Non-pigmented ciliary epithelial cell (primary cell): ENCODE data around the gene PKN1.

ENCODE experiments used
- DNase-seq: peaks from one replicate; pipeline ENCODE4 v3.0.0-alpha.2; 2010; ENCODE audit warnings: low read depth

Gene PKN1

DNA sequence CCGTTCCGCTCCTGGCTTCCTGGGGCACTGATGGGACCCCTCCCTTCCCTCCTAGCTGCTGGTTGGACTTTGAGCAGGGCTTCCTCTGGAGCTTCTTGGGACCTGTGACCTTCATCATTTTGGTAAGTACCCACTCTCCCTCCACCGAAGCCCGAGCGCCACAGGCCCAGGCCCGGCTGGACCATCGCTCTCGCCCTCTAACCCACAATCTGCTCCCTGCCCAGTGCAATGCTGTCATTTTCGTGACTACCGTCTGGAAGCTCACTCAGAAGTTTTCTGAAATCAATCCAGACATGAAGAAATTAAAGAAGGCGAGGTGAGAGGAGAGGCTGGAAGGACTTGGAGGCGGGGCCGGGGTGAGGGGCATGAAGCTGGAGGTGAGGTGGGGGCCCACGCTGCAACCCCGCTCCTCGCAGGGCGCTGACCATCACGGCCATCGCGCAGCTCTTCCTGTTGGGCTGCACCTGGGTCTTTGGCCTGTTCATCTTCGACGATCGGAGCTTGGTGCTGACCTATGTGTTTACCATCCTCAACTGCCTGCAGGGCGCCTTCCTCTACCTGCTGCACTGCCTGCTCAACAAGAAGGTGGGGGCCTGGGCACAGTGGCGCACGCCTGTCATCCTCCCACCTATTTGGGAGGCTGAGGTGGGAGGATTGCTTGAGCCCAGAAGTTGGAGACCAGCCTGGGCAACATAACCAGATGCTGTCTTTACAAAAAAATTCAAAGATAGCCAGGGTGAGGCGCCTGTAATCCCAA lies 26.3 kb upstream of the PKN1 start:
- DNase-seq, result no peak

DNA sequence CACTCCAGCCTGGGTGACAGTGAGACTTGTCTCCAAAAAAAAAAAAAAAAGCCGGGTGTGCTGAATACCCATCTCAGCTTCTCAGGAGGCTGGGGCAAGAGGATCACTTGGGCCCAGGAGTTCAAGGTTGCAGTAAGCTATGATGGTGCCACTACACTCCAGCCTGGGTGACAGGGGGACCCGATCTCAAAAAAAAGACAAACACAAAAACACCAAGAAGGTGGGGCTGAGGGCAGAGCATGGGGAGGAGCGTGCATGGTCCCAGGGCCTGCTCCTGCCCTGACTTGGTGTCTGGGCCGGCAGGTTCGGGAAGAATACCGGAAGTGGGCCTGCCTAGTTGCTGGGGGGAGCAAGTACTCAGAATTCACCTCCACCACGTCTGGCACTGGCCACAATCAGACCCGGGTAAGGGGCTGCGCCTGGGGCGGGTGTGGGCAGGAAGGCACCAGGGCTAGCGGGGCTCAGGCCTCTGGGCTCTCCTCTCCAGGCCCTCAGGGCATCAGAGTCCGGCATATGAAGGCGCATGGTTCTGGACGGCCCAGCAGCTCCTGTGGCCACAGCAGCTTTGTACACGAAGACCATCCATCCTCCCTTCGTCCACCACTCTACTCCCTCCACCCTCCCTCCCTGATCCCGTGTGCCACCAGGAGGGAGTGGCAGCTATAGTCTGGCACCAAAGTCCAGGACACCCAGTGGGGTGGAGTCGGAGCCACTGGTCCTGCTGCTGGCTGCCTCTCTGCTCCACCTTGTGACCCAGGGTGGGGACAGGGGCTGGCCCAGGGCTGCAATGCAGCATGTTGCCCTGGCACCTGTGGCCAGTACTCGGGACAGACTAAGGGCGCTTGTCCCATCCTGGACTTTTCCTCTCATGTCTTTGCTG lies 25.3 kb upstream of the PKN1 start:
- no peak for DNase-seq

DNA sequence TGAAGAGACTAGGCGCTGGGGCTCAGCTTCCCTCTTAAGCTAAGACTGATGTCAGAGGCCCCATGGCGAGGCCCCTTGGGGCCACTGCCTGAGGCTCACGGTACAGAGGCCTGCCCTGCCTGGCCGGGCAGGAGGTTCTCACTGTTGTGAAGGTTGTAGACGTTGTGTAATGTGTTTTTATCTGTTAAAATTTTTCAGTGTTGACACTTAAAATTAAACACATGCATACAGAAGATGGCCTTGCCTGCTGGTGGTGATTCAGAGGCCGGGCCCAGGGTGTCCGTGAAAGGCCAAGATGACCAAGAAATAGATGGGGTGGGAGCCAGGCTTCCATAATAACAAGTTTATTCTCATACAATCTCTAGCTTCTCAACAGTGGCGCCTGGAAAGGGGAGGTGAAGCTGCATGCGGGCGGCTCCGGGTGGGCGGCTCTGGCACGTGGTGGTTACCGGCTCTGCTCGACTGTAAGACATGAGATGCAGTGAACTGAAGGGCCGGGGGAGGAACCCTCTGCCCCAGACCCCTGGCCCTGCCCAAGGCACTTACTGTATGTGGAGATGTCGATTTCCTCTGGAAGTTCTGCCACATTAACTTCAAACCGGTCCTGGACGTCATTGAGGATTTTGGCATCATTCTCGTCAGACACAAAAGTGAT lies 24.5 kb upstream of the PKN1 start:
- DNase-seq, result no peak

DNA sequence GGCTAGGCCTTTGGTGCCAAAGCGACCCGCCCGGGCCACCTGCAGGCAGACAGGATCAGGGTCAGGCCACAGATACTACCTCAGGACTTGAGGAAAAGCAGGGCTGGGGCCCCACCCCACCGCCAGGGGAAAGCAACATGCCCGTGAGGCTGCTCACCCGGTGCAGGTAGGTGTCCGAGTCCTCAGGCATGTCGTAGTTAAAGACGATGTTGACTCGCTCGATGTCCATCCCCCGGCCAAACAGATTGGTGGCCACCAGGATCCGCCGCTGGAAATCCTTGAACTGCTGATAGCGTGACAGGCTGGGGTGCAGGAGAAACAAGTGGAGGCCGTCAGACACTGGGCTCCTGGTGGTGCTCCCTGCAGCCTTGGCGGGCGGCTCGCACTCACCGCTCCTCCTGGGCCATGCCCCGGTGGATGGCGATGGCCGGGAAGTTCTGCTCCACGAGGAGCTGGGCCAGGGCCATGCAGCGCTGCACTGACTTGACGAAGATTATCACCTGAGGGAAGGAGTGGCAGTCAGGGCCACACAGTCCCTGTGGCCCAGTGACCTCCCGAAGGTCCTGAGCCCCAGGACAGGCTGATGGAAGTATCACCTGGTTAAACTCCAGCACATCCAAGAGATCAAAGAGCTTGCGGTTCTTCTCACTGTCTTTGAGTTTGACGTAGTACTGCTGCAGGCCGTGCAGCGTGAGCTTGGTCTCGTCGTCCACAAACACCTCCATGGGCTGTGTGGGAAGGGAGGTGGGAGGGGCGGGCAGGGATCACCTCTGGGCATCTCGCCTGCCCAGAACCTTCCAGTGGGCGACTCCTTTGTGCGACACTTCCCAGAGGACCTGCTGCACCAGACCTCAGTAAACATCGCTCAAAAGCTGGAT lies 23.7 kb upstream of the PKN1 start:
- DNase-seq, result no peak

DNA sequence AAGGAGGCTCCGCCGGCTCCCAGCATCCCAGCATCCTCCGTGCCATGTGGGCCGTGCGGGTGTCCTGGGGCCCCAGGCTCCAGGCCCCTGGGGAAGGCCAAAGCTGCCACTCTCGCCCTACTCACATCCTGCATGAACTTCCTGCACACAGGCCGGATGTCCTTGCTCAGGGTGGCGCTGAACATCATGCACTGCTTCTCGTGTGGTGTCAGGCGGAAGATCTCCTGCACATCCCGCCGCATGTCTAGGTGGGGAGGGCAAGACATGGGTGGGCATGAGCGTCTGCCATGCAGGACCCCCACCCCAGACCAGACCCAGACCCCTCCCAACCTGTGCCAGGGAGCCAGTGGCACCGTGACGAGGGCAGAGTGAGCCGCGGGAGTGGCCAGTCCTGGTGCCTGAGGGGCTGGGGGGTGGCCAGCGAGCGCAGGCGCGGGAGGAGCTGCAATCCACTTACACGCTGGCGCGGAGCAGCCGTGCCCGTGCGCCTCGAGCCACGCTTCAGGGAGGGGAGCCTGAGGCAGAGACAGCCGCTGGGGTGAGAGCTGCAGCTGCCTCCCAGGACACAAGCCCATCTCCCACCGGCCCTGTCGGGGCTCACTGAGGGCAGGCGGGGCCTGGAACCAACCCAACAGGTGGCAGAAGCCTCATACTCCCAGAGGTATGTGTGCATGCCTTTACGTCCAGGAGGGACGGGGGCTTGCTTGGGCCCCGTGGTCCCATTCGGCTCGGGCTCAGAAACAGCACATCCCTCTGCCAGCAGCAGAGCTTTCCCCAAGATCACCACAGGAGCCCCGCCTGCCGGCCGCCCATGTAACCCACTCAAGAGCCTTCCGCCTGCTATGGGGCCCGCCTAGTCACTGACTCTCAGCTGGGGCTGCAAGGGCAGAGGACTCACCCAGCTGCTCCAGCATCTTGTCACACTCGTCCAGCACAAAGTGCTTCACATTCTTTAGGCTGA lies 22.7 kb upstream of the PKN1 start:
- no peak for DNase-seq

DNA sequence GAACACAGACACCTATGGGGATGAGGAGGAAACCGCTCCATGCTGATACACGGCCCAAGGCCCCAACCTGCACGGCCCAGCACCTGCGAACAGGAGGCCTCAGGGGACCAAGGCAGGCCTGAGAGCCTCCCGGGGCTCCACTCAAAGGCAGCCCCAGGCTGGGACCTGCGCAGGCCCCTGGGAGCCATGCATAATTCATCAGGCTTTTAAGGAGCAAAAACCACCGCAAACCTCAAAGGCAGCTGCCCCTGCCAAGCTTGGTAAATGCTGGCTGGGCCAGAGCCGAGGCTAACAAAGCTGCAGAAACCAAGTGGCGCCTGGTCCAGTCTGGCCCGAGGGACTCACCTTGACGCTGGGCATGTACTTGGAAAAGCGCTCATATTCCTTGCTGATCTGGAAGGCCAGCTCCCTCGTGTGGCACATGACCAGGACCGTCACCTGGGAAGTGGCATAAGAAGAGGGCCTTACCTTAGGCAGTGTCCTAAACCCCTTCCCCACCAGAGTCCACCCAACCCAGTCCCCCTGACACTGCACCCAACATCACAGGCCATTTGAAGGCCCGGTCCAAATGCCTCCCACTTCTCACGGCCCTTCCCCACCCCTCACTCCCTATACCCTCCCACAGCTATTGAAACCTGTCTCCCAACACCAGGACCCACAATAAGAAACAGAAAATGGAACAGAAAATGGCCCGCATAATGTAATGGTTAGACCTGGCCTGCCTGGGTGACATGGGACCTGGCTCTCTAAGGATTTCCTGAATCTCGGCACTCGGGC lies 21.8 kb upstream of the PKN1 start:
- DNase-seq, result no peak

DNA sequence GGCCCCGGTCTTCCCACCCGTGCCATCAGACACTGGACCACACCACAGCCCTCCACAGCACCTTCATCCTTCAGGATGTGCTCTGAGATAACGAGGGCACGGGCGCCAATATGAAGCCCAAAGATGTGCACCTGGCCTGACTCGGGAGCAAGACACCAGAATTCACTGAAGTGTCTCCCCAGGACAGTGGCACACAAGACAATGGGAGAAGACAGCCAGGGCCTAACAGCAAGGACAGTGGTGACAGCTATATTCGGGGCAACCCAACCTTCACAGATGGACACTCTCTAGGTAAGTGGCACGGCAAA lies 21.2 kb upstream of the PKN1 start:
- DNase-seq, result no peak

DNA sequence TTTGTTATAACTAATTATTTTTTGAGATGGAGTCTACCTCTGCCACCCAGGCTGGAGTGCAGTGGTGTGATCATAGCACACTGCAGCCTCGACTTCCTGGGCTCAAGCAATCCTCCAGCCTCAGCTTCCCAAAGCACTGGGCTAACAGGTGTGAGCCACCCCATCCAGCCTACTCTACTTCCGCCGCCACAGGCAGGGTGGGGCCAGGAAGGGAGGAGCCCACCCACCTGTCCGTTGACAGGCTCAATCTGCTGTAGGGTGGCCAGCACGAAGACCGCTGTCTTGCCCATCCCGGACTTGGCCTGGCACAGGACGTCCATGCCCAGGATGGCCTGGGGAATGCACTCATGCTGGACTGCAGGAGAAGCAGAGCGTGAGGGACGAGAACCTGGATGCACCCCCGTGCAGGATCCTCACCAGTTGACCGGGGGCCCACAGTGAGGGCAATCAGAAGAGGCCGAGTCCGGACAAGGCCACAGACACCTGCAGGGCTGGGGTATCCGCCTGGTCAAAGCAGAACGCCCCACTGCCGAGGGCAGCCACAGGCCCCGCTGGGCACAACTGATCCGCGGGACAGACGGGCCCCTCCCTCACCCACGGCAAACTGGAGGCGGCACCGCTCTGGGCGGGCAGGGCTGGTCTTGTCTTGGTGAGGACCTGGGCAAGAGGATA lies 20.6 kb upstream of the PKN1 start:
- no peak for DNase-seq

DNA sequence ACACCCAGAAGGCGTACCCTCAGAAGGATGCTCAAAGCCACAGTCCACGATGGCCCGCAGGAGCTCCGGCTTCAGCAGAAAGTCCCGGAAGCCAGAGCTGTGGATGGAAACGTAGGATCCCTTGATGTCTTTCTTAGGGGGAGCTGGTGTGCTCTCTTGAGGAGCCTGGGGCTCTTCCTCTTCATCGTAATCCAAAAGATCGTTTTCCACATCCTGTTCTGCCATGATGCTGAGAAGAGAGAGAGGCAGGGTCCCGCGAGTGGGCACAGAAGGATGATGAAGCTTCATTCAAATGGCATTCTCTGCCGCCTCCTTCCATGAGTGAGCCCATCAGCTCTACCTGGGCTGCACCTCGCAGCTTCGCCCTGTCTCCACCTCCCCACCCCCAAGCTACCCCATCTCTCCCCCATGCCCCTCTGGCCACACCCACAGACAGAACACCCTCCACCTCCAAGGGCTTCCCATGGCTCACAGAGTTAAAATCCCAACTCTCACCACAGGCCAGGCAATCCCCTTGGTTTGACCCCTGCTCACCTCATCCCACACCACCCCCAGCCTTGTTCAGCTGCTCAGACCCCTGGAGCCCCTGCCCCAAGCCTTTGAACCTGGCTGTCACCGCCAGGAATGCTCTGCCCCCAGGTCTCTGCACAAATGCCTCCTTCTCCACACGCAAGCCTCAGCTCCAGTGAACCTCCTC lies 20.0 kb upstream of the PKN1 start:
- no peak for DNase-seq

DNA sequence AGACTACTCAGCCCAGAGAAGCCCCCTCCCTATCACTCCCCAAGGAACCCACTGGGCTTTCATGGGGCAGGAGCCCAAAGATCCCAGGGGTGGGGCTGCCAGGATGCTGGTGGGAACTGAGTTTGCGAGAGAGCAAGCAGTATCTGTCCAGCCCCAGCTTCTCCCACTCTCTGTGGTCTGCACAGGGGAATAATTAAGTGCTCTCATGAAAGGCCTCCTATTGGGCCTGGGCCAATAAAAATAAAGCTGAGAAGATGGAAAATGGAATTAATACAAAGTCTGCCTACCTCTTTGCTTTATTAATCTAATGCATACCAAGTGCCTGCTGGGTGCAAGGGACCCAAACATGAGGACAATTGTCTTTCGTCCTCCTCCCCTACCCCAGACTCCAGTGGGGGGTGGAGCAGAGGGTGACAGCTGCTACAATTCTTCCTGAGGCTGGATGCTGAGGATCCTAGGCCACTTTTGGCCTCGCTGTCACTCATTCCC lies 19.4 kb upstream of the PKN1 start:
- DNase-seq, result no peak

DNA sequence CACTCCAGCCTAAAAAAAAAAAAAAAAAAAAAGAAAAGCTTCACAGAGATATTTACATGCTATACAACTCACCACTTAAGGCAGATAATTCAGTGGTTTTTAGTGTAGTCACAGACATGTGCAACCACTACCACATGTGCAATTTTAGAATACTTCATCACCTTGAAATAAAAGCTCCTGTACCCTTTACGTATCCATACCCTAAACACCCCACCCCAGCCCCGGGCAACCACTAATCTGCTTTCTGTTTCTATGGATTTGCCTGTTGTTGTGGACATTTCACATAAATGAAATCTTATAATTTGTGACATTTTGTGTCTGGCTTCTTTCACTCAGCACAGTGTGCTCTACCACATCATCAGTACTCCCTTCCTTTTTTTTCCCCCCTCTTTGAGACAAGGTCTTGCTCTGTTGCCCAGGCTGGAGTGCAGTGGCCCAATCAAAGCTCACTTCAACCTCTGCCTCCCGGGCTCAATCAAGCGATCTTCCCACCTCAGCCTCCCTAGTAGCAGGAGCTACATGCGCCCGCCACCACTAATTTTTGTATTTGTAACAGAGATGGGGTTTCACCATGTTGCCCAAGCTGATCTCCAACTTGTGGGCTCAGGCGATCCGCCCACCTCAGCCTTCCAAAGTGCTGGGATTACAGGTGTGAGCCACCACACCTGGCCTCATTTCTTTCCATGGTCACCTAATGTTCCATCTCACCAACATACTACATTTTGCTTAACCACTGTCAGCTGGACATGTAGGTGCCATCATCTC lies 18.0 kb upstream of the PKN1 start:
- DNase-seq, result no peak

DNA sequence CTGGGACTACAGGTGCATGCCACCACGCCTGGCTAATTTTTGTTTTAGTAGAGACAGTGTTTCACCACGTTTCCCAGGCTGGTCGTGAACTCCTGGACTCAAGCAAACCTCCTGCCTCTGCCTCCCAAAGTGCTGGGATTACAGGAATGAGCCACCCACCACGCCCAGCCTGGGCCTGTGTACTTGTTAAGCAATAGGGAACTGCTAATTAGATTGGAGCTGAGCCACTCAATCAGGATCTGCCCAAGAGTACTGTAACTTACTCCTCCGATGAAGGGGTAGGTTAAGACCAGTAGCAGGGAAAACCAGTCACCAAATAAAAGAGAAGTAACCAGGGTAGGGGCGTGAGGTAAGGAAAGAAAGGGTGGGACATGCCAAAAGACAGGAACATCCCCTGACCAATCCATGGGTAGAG lies 16.3 kb upstream of the PKN1 start:
- no peak for DNase-seq

DNA sequence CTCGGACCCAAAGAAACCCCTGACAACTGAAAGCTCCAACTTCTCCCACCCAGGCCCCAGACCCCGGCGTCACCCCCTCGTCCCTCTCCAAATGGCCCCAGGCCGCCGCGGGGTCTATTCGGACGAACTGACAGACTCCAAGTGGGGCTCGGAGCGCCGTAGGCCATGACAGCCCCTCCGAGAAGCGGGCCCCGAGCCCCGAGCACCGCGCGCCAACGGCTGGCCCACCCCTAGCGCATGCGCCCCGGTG lies 14.3 kb upstream of the PKN1 start:
- no peak for DNase-seq

DNA sequence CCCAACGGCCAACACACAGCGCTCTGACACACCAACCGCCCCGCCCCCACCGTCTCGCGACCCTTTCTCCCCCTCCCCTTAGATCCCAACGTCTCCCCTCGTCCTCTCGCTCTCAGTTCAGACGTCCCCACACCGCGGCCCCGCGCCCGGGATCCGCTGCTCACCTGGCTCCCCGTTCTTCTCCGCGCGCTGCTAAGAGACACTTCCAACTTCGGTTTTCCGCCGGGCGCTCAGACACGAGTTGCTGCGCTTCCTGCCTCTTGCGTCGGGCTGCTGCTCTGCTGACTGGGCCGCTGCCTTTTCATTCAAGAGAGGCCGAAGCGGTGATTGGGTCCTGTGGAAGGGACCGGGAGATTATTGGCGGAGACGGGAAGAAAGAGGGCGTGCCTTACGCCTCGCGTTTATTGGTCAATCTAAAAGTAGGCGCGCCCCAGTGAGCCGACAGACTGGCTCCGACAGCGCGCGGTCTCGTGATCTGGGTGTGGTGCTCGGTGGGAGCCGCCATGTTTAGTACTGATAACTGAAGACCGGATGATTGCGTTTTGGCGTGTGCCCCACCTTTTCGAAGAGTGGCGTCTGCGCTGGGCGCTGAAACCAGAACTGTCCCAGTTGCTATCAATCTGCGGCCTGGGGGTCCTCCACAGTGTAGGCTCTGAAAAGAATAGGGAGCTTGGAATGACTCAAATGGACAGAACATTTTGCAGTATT lies 13.8 kb upstream of the PKN1 start, which contains the start of gene DDX39A:
DDX39A (minus strand) TSS at position 236 of the 708 bp plus-strand sequence. CDS start 6,121 bp downstream, outside the sequence.
- DNase-seq, result peak; percentile 98

DNA sequence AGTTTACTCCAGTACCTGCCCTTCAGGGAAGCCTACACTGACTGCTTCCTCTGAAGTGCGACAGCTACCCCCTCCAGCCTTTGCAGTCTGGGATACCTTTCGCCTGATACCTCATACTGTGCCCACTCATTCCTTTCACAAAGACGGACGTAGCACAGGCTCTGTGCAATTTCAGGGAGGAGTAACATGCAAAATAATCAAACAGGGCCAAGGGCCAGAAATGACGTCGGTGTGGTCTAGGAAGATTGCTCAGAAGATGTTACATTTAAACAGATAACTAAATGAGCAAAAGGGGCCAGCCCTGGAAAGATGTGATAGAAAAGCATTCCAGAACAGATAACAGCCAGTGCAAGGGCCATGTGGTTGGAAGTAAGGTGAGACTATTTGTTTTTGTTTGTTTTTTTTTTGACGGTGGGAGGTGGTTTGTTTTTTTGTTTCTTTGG lies 7.4 kb upstream of the PKN1 start:
- DNase-seq, result no peak

DNA sequence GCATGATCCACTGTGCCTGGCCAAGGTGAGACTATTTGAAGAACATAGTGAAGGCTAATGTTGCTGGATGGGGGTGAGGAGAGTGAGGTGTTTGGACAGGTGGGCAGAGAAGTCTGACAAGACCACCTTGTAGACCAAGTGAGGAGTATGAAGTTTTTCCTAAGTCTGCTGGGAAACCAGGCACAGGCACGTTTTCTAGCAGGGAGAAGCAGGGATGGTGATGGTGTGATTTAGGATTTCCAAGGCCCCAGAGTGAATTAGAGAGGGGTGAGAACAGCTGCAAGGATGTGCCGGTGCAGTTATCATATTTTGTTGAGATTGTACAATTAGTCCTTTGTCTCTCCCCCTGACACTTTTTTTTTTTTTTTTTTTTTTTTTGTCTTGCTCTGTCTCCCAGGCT lies 5.6 kb upstream of the PKN1 start:
- no peak for DNase-seq

DNA sequence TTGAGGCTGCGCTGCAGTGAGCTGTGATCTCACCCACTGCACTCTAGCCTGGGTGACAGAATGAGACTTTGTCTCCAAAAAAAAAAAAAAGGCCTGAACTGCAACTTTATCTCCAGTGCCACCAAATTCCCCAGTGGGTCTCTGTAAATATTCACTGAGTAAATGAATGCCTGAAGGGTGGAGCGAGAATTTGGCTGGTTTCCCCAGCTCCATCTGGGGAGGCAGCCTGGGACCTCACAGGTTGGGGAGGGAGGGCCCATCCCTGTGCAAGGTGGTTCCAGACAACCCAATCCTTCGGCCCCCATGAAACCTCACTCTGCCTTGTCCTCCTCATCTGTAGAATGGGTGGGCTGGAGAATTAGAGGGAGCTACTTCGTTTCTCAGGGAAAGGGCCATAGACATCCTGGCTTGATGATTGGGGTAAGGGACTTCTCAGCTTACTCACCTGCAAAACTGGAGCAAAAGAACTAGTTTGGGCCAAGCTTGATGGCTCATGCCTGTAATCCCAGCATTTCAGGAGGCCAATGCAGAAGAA lies 4.2 kb upstream of the PKN1 start:
- DNase-seq, result no peak
